ENCODE measurements around the gene DVL1.

DVL1 gene

GRCh38 chr1:1355416-1355815 is 6.2 kb upstream of the DVL1 start:
- no peak for DNase-seq

DNA sequence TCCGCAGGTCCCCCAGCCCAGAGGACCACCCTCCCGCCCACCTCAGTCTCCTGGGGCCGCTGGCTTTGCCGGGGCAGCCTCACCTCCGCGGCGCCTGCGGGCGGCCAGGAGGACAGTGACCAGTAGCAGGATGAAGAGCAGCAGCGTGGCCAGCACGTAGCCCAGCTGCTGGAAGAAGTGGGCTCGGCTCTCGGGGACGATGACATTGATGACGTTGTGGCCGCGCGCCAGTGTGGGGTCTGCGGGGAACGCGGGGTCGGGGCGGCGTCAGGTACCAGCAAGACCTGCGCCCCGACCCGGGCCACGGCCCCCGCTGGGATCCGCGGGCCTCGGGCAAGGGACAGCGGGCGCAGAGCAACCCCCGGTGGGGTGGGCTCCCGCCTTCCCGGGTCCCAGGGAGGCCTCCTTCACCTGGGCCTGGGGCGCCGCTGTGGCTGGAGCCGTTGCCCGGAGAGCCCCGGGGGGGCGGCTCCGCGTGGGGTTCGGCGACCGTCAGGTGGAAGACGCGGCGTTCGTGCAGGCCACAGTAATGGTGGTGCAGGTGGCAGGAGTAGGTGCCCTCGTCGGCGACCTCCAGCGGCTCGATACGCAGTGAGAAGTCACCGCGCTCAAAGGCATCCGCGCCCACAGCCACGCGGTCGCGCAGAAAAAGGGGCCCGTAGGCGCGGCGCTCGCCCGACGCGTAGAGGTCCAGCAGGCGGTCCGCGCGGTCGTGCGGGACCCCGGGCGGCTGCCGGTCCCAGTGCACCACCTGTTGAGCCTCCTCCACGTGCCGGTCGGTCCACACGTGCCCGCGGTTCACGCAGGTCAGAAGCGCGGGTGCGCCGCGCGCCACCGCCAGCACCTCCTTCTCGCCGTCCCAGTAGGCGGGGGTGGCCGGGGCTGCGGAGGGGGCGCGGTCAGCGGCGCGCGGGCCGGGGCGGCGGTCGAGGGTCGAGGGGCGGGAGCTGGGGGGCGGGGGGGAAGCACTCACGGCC is 5.3 kb upstream of the DVL1 start:
- DNase-seq, result peak; percentile 57

- no peak for DNase-seq
Observed at GRCh38 chr1:1353389-1354151, 4.4 kb upstream of the DVL1 start.

DNA sequence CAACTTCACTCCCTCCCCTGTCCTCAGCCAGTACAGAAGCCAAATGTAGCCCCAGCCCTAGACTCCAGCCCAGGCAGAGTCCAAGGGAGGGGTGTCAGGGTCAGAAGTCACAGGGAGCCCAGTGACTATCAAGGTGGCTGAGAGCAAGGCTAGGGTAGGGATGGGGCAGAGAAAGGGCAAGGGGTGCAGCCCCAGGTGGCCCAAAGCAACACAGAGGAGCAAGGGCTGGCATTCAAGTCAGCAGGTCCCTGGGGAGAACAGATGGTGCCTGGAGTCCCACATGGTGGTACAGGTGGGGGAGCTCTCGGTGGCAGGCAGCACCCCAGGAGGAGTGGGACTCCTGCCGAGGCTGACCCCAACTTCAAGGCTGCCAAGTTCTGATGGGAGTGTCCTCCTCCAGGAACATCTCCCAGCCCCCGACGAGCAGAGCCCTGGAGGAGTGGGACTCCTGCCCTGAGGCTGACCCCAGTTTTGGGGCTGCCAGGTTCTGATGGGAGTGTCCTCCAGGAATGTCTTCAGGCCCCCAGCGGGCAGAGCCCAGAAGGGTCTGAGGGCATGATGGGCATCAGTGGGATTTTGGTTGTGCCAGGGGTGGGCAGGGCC is 3.7 kb upstream of the DVL1 start:
- no peak for DNase-seq

DNA sequence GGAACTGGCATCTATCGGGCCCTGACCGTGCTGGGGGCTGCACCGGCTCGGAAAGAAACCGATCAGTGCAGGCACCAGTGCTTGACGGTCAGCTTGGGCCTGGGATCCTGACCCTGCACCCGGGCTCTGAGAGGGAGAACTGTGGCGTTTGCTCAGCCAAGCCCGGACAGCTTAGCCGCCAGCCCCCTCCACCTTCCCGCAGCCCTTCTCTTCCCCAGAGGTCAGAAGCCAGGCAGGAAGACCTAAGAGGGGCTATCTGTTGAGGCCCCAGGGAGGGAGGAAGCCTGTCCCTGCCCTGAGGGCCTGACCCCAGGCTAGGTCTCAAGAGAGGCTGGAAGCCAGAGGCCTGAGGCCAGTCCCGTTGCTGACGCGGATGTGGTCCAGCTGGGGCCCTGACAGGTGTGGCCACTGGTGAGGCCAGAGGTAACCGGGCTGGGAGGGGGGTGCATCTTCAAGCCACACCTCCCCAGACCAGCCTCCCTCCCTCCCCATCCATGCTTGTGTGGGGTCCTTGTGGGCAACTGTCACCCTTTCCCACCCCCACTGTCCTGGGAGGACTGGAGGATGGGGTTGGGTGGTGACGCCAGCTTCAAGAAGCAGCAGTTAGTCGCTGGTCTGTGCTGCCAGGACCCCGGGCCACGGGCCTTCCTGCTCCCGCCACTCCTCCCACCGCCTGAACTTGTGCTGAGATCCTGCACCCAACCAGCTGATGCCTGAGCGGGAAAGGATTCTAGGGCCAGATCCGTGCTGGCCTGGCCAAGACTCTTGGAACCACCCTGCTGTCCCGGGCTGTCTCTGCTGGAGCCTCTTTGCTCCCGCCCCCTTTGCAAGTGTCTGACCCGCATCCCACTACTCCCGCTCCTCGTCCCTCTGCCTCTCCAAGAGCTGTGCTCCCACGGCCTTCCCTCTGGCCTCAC is 2.6 kb upstream of the DVL1 start:
- no peak for DNase-seq

DNA sequence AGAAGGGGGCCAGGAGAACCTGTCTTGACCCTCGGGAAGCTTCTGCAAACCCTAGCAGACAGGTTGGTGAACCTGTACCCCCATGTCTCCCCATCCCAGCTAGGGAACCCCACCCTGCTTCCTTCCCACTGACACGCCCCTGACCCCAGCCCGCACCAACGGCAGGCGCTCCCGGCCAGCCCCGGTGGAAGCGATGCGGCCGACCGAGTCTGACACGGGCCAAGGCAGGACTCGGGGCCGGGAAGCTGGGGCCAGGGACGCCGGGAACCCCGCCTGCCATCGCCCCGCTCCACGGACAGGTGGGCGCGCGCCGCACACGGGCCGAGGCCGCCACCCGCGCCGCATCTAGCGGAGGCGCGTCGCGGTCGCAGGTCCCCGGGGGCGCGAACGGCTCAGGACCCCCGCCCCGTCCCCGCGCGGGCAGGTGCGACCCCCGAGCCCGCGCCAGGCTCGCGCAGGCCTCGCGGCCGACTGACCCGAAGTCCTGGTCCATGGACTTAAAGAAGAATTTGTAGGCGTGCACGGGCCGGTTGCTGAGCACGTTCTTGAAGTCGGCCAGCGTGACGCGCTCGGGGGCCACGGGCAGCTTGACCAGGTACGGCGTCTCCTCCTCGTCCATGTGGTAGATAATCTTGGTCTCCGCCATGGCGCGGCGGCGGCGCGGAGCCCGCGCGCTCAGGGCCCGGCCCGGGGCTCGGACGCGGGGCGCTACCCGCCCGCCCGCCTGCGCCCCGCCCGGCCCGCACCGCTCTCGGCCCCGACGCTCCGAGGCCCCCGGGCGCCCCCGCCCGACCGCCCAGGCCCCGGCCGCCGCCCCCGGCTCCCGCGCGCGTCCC is 580 bp downstream of the DVL1 start:
- DNase-seq, result no peak

- DNase-seq, result no peak
Observed at GRCh38 chr1:1347663-1348419, 1.4 kb downstream of the DVL1 start.

DNA sequence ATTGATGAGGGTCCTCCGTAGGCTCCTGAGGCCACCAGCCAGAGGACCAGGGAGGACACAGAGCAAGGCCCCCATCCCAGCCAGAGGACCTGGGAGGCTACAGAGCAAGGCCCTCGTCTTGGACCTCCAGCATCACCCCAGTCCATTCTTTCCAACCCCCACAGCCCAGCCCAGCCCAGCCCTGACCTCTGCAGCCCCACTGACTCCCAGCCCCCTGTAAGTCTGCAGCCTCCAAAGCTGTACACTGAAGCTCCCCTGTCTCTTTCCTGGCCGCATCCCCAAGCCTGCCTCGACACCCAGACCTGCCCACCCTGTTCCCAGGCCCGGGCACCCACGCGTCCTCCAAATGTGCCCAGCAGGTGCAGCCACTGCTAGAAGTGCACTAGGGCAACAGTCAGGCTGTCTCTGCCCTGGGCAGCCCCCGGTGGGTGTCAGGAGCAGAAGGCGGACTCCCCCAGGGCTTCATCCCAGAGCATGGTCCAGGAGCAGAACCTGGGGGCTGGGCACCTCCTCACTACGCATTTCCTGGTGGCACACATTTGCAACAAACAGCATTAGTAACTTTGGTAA is 2.1 kb downstream of the DVL1 start:
- DNase-seq, result no peak

DNA sequence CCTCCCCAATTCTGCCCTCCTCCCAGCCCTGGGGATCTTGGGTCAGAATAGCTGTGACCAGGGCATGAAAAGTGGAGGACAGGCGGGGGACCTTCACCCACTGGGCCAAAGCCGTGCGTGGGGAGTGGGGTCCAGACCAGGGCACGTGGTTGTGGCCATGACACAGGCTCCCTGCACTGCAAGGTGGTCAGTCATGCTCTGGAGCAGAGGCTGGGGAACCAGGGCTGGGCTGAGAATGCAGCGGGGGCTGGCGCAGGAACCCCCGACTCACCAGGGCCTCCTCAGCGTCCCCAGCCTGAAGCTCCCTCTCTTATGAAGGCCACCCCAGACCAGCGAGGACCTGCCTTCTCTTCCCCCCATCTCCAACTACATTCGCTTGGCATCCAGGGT is 2.7 kb downstream of the DVL1 start:
- DNase-seq, result no peak

DNA sequence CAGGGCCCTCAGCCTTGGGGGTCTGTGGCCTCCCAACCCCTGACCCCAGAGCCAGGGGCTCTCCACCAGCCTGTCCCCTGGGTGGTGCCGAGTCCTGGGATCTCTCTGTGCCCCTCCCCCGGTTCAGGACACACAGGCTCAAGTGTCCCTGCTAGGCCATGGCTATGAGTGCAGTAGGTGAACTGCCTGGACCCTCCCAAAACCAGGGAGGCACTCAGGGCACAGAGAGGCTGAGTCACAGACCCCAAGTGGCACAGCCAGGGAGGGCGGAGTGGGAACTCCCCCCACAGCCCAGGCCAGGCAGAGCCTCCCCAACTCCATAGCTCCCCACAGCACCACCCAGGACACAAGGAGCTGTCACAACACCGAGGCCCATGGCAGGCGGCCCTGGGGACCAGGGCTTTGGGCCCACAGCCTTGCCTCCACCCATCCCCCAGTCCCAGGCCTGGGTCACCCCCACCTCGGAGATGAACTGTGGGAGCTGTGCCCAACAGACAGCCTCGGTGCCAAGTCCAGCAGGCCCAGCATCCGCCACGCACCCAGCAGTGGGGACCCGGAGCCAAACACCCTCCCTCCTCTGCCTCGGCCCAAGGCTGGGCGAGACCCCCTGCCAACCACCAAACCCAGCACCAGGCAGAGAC is 3.2 kb downstream of the DVL1 start:
- no peak for DNase-seq

- DNase-seq, result no peak
Observed at GRCh38 chr1:1345384-1345783, 3.8 kb downstream of the DVL1 start.

GRCh38 chr1:1344655-1345361 is 4.4 kb downstream of the DVL1 start:
- DNase-seq, result peak; percentile 39

DNA sequence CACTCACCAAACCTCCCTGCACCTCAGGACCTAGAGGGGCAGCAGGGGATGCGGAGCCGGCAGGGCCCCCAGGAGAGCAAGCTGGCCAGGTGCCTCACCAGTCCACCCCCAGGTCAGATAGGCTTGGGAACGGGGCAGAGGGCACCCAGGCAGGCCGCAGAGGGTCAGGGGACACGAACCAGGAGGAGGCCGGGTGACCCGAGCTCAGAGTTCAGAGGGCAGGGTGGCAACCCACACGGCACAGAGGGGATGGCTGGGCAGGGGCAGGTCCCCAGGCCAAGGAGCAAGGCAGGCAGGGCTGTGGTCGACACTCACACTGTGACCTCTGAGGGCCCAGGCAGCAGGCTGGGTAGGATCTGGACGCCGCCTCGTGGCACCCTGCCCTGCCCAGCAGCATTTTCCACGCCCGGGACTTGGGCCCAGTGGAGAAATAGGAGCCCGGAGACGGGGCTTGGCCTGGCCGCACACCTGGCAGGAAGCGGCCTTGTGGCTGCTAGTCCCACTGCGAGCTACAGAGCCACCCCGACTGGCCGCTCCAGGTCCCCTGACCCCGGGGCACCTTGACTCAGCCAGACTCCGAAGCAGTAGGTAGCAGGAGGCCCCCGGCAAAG is 5.3 kb downstream of the DVL1 start:
- DNase-seq, result no peak

GRCh38 chr1:1342584-1343115 is 6.6 kb downstream of the DVL1 start:
- DNase-seq, result no peak

DNA sequence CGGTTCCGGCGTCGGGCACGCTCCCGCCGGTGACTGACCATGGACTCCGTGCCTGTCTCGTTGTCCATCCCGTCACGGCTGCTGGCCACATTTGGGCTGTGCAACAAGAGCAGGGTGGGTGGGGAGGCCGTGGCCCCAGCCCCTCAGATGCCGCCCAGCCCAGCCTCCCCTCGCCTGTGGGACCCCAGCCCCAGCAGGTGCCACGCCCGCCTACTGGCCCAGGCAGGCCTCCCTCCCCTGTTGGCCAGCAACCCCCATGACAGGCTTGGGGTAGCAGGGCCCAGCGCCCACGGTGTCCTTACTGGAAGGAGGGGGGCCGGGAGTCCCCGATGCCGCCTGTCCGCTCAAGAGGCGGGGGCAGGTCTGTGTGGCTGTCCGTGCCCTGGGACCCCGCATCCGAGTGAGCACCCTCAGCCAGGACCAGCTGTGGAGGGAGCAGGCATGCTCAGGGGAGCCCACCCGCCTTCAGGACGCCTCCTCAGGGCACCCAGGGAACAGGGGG is 7.1 kb downstream of the DVL1 start:
- DNase-seq, result no peak

DNA sequence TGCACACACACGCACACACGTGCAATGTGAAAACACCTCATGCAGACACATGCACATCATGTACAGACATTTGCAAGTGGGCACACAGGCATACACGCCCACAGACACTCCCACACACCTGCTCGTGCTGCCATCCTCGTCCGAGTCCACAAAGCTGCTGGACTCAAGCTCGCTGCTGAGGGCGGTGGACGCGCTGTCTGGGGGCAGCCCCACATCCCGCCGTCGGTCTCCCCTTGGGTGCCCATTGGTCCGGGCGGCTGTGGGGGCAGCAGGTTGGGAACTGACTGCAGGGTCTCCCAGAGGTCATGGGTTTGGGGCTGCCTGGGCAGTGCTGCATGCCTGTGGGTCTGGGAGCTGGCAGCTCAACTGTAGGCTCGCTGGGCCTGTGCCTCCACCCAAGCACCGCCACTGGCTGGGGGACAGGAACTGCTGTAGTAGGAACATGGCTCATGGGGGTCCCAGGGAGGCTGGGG is 7.6 kb downstream of the DVL1 start:
- DNase-seq, result no peak

DNA sequence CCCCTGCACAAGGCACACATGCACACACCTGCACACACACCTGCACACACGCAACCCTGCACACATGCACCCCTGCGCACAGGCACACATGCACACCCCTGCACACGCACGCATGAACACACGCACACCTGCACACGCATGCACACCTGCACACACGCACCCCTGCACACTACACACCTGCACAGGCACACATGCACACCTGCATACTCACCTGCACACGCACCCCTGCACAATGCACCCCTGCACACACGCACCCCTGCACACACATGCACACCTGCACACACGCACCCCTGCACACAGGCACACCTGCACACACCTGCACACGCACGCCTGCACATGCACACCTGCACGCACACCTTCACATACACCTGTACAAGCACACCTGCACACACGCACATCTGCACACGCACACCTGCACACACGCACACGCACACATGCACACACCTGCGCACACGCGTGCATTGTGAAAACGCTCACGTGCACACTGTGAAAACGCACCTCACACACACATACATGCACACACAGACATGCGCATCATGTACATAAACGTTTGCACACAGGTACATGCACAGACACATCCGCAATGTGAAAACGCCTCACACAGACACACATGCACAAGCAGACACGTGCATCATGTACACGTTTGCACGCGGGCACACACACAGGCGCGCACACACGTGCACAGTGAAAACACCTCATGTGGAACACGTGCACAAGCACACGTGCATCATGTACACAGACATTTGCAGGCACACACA is 8.2 kb downstream of the DVL1 start:
- DNase-seq, result no peak
